ENCODE measurements around the gene B3GALT5.

GRCh38 chr21:39669976-39670661 lies 57.4 kb downstream of the B3GALT5 start:
- TF ChIP-seq CTCF (IDR thresholded peaks at IDR 0.05) (no peak), POLR2A (IDR thresholded peaks at IDR 0.05) (no peak), POLR2AphosphoS5 (IDR thresholded peaks at IDR 0.05) (no peak)

Data from prostate gland (tissue), 2 donors.